A172 (cell line): ENCODE measurements around the gene GREM2. TPM values are rescaled to one million over a fixed set of nuclear protein-coding genes. Genes with fewer than 3 reads are reported as not detected.

Experiments
- DNase-seq: peaks from one replicate; pipeline ENCODE4 v3.0.0-alpha.2; 2015; ENCODE audit warnings: low spot score
- total RNA-seq: library from RNA; depleted of rRNA; stranded (reverse); fragments of >200 nt; shearing (Covaris generic); gene quantifications from 2 replicates; pipeline ENCODE4 v1.2.3, GENCODE V29; 2014; rRNA removed

GREM2 gene
- total RNA-seq: 0.03 and 0.07 TPM in 2 replicates

- peak; percentile 84 for DNase-seq
Observed at GRCh38 chr1:240611619-240612480, at the start of gene GREM2. Gene GREM2 (minus strand): TSS chr1:240612155. CDS start chr1:240493475, 118,680 bp downstream.

GRCh38 chr1:240658312-240658960 is 46.5 kb upstream of the GREM2 start:
- DNase-seq: peak; percentile 26

GRCh38 chr1:240656531-240656930 is 44.6 kb upstream of the GREM2 start:
- DNase-seq: no peak

- no peak for DNase-seq
Observed at GRCh38 chr1:240652961-240653409, 41.0 kb upstream of the GREM2 start.

- no peak for DNase-seq
Observed at GRCh38 chr1:240652549-240652948, 40.6 kb upstream of the GREM2 start.

- no peak for DNase-seq
Observed at GRCh38 chr1:240650877-240651276, 38.9 kb upstream of the GREM2 start.

- no peak for DNase-seq
Observed at GRCh38 chr1:240649733-240650721, 38.1 kb upstream of the GREM2 start.

GRCh38 chr1:240646571-240647240 is 34.8 kb upstream of the GREM2 start:
- DNase-seq: no peak

GRCh38 chr1:240644732-240645131 is 32.8 kb upstream of the GREM2 start:
- DNase-seq: peak; percentile 15

GRCh38 chr1:240635466-240636256 is 23.7 kb upstream of the GREM2 start:
- no peak for DNase-seq

- DNase-seq: no peak
Observed at GRCh38 chr1:240630409-240630808, 18.5 kb upstream of the GREM2 start.

GRCh38 chr1:240621249-240621648 is 9.3 kb upstream of the GREM2 start:
- DNase-seq: peak; percentile 78

GRCh38 chr1:240619906-240620621 is 8.1 kb upstream of the GREM2 start:
- DNase-seq: no peak

- DNase-seq: no peak
Observed at GRCh38 chr1:240619357-240619756, 7.4 kb upstream of the GREM2 start.

- no peak for DNase-seq
Observed at GRCh38 chr1:240618946-240619345, 7.0 kb upstream of the GREM2 start.

GRCh38 chr1:240616018-240616417 is 4.1 kb upstream of the GREM2 start:
- no peak for DNase-seq

GRCh38 chr1:240613356-240614142 is 1.6 kb upstream of the GREM2 start:
- no peak for DNase-seq

- DNase-seq: no peak
Observed at GRCh38 chr1:240612811-240613210, 856 bp upstream of the GREM2 start.

GRCh38 chr1:240611228-240611618 is 732 bp downstream of the GREM2 start:
- no peak for DNase-seq
